ENCODE data around the gene PEX11G.

GRCh38 chr19:7534531-7535046 is 45.8 kb upstream of the PEX11G start:
- no peak for TF ChIP-seq CREM (IDR thresholded peaks at IDR 0.05; ENCODE audit: low read depth)
- no peak for TF ChIP-seq TCF7 (IDR thresholded peaks at IDR 0.05; ENCODE audit: borderline replicate concordance)
- no peak for TF ChIP-seq ZBTB33 (CRISPR knock-in tag; IDR thresholded peaks at IDR 0.05)
- TF ChIP-seq, protein P1, sequence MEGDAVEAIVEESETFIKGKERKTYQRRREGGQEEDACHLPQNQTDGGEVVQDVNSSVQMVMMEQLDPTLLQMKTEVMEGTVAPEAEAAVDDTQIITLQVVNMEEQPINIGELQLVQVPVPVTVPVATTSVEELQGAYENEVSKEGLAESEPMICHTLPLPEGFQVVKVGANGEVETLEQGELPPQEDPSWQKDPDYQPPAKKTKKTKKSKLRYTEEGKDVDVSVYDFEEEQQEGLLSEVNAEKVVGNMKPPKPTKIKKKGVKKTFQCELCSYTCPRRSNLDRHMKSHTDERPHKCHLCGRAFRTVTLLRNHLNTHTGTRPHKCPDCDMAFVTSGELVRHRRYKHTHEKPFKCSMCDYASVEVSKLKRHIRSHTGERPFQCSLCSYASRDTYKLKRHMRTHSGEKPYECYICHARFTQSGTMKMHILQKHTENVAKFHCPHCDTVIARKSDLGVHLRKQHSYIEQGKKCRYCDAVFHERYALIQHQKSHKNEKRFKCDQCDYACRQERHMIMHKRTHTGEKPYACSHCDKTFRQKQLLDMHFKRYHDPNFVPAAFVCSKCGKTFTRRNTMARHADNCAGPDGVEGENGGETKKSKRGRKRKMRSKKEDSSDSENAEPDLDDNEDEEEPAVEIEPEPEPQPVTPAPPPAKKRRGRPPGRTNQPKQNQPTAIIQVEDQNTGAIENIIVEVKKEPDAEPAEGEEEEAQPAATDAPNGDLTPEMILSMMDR (IDR thresholded peaks at IDR 0.05 in 2 of 3, conservative IDR thresholded peaks at IDR 0.05 in 1 of 3; ENCODE audit: insufficient read depth in 2 of 3, low read depth in 1 of 3, low read length in 3 of 3) = 0 out of 6 replicates have a peak, but pooled peaks of 2 of the 3 experiments have one; percentile 6 to 18
- TF ChIP-seq GABPA (tag; conservative IDR thresholded peaks at IDR 0.05; ENCODE audit: low read depth) = no peak
- TF ChIP-seq CBX2 (IDR thresholded peaks at IDR 0.05; ENCODE audit: insufficient read depth, low read length, poor library complexity, severe bottlenecking) = no peak
- no peak for TF ChIP-seq NRF1 (conservative IDR thresholded peaks at IDR 0.05 in 1 of 2, IDR thresholded peaks at IDR 0.05 in 1 of 2)
- TF ChIP-seq POLR2AphosphoS2 (IDR thresholded peaks at IDR 0.05; ENCODE audit: low read length) = no peak
- TF ChIP-seq CREB1 (IDR thresholded peaks at IDR 0.05) = no peak
- TF ChIP-seq CREB1 (CRISPR knock-in tag; IDR thresholded peaks at IDR 0.05) = no peak

Data from K562 (cell line).